Gastroesophageal sphincter (tissue), 3 donors: Measurements from ENCODE around the gene DAAM1.

Source experiments
- EP300 ChIP-seq: sonication (generic); formaldehyde crosslinking; IDR thresholded peaks from one replicate; pipeline ENCODE4 v1.6.1; 2017; ENCODE audit warnings: antibody characterized with exemption, mild to moderate bottlenecking
- POLR2A ChIP-seq, 2 donors: fragments of 450-650 bp; IDR thresholded peaks; one replicate each; pipeline ENCODE4 v1.6.1; 2017; ENCODE audit warnings: antibody characterized with exemption in 2 of 2, mild to moderate bottlenecking in 2 of 2, moderate library complexity in 1 of 2
- POLR2AphosphoS5 ChIP-seq: sonication (generic); formaldehyde crosslinking; IDR thresholded peaks from one replicate; pipeline ENCODE4 v1.6.1; 2017; ENCODE audit warnings: antibody characterized with exemption
- TF ChIP-seq, protein P1 (sequence below), 4 experiments: fragments of 200-600 bp in 2 of 4; fragments of 450-650 bp in 2 of 4; sonication (generic) in 1 of 4; IDR thresholded peaks; one replicate each; pipeline ENCODE4 v1.5.1; 2017 to 2019; ENCODE audit warnings: antibody characterized with exemption in 4 of 4, mild to moderate bottlenecking in 2 of 4, moderate library complexity in 2 of 4

GRCh38 chr14:59318908-59319307 lies 130.4 kb downstream of the DAAM1 start:
- TF ChIP-seq, protein P1, sequence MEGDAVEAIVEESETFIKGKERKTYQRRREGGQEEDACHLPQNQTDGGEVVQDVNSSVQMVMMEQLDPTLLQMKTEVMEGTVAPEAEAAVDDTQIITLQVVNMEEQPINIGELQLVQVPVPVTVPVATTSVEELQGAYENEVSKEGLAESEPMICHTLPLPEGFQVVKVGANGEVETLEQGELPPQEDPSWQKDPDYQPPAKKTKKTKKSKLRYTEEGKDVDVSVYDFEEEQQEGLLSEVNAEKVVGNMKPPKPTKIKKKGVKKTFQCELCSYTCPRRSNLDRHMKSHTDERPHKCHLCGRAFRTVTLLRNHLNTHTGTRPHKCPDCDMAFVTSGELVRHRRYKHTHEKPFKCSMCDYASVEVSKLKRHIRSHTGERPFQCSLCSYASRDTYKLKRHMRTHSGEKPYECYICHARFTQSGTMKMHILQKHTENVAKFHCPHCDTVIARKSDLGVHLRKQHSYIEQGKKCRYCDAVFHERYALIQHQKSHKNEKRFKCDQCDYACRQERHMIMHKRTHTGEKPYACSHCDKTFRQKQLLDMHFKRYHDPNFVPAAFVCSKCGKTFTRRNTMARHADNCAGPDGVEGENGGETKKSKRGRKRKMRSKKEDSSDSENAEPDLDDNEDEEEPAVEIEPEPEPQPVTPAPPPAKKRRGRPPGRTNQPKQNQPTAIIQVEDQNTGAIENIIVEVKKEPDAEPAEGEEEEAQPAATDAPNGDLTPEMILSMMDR (IDR thresholded peaks at IDR 0.05): no peak
- TF ChIP-seq POLR2A (IDR thresholded peaks at IDR 0.05) (no peak), POLR2AphosphoS5 (peak; percentile 40), EP300 (no peak)
